Measurements from ENCODE around the gene FAM78B.

FAM78B gene

DNA sequence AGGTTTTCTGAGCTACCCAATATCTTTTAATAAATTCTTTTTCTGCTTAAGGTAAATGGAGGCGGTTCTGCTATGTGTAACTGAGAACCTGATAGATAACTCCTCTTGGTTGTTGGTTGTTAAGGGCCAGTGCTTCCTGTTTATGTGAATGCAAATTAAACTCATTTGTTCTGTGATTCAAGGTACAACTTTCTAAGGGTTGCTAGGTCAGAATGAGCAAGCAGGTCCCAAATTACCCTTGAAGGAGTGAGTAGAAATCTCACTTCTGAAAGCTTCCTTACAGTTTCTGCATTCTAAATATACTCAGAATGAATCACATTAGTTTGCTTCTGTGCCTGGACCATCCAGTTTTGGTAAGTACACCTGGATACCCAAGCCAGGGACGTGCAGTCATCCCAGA, 15.5 kb upstream of the FAM78B start:
- Histone ChIP-seq H3K4me3 (no peak overlapping the region), H3K27ac (no peak overlapping the region), H3K36me3 (no peaks in the 10 kb centered on the region), H3K4me1 (no peaks in the 10 kb centered on the region), H3K9me3 (no peaks in the 10 kb centered on the region), H3K27me3 (peaks cover 0 to 3% of the 10 kb centered on the region in 2 donors)
- TF ChIP-seq, protein P1, sequence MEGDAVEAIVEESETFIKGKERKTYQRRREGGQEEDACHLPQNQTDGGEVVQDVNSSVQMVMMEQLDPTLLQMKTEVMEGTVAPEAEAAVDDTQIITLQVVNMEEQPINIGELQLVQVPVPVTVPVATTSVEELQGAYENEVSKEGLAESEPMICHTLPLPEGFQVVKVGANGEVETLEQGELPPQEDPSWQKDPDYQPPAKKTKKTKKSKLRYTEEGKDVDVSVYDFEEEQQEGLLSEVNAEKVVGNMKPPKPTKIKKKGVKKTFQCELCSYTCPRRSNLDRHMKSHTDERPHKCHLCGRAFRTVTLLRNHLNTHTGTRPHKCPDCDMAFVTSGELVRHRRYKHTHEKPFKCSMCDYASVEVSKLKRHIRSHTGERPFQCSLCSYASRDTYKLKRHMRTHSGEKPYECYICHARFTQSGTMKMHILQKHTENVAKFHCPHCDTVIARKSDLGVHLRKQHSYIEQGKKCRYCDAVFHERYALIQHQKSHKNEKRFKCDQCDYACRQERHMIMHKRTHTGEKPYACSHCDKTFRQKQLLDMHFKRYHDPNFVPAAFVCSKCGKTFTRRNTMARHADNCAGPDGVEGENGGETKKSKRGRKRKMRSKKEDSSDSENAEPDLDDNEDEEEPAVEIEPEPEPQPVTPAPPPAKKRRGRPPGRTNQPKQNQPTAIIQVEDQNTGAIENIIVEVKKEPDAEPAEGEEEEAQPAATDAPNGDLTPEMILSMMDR (IDR thresholded peaks at IDR 0.05), result no peak
- no peak for DNase-seq
- intact Hi-C loops (cut with DNase I; ENCODE audit: low total_unique reads), result no loop called here

GRCh38 chr1:166176416-166176815, 9.6 kb upstream of the FAM78B start:
- intact Hi-C loops (cut with DNase I; ENCODE audit: low total_unique reads), result no loop called here
- Histone ChIP-seq H3K9me3 (no peaks in the 10 kb centered on the region), H3K27ac (no peak overlapping the region), H3K4me1 (no peaks in the 10 kb centered on the region), H3K4me3 (no peak overlapping the region), H3K36me3 (no peaks in the 10 kb centered on the region), H3K27me3 (no peaks in the 10 kb centered on the region)
- no peak for DNase-seq
- TF ChIP-seq, protein P1 (IDR thresholded peaks at IDR 0.05), result no peak

GRCh38 chr1:166175032-166175431, 8.2 kb upstream of the FAM78B start:
- DNase-seq, result no peak
- intact Hi-C loops (cut with DNase I; ENCODE audit: low total_unique reads), result no loop called here

DNA sequence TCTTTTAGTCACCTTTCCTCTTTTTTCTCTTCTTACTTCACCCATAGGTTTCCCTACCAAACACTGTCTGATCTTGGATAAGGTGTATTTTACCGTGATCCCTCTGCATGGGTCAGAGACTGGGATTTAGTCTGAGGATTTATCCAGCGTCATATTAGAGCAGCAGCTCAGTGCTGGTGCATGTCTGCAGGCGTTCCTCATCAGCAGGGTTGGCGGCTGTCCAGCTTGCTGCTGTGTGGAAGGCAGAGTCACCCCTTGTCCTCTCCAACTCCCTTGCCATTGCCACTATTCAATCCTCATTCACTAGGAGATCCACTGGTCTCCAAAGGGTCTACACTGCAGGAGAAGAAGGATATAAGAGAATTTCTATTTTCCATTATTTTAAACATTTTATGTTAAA, 7.3 kb upstream of the FAM78B start:
- H3K4me1 ChIP-seq, result no peaks in the 10 kb centered on the region
- no peaks in the 10 kb centered on the region for H3K36me3 ChIP-seq
- intact Hi-C loops (cut with DNase I; ENCODE audit: low total_unique reads), result no loop called here
- H3K27me3 ChIP-seq, result no peaks in the 10 kb centered on the region
- DNase-seq, result no peak
- H3K27ac ChIP-seq, result no peak overlapping the region
- H3K9me3 ChIP-seq, result no peaks in the 10 kb centered on the region
- H3K4me3 ChIP-seq, result no peak overlapping the region
- TF ChIP-seq, protein P1 (IDR thresholded peaks at IDR 0.05), result no peak

More at GRCh38 chr1:166175032-166175431, 8.2 kb upstream of the FAM78B start:
- H3K4me3 ChIP-seq, result no peak overlapping the region
- H3K36me3 ChIP-seq, result no peaks in the 10 kb centered on the region
- H3K9me3 ChIP-seq, result no peaks in the 10 kb centered on the region
- no peaks in the 10 kb centered on the region for H3K27me3 ChIP-seq
- no peak overlapping the region for H3K27ac ChIP-seq
- TF ChIP-seq, protein P1 (IDR thresholded peaks at IDR 0.05), result no peak
- H3K4me1 ChIP-seq, result no peaks in the 10 kb centered on the region

- H3K27ac ChIP-seq, result no peak overlapping the region
- H3K36me3 ChIP-seq, result no peaks in the 10 kb centered on the region
- no peak overlapping the region for H3K4me3 ChIP-seq
- H3K9me3 ChIP-seq, result no peaks in the 10 kb centered on the region
- H3K4me1 ChIP-seq, result peaks cover 0 to 7% (median 3%) of the 10 kb centered on the region in 4 donors
- no peaks in the 10 kb centered on the region for H3K27me3 ChIP-seq
- intact Hi-C loops (cut with DNase I; ENCODE audit: low total_unique reads), result no loop called here
- TF ChIP-seq, protein P1 (IDR thresholded peaks at IDR 0.05), result no peak
- DNase-seq, result no peak
Measured at GRCh38 chr1:166172106-166172505, 5.3 kb upstream of the FAM78B start.

DNA sequence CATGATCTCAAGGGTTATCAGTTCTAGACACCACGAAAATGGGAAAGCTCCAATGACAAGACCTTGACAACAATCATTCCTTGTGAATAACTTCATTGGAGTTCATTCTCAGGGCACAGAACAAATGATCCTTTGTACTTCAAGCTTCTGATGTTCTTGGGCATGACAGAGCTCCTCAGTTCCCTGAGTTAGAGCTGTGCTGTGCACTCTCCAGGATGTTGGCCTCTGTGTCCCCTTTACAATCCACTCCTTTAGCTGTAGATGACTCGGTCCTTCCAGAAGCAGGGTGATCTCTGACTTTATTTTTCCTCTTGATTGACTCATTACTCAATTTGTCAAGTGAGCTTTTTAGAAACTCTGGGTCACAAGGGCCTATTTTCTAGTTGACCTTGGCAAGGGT, 3.9 kb upstream of the FAM78B start:
- Histone ChIP-seq H3K36me3 (no peaks in the 10 kb centered on the region), H3K4me1 (peaks cover 0 to 16% (median 7%) of the 10 kb centered on the region in 4 donors), H3K27me3 (no peaks in the 10 kb centered on the region), H3K27ac (no peak overlapping the region), H3K9me3 (no peaks in the 10 kb centered on the region), H3K4me3 (no peak overlapping the region)
- TF ChIP-seq, protein P1 (IDR thresholded peaks at IDR 0.05), result no peak
- DNase-seq, result no peak
- intact Hi-C loops (cut with DNase I; ENCODE audit: low total_unique reads), result no loop called here

All from tibial artery (tissue), 4 donors.